IPS DF 6.9 (cell line): ENCODE measurements around the gene SLIT3.

Experiments used
- DNase-seq: peaks from one replicate; pipeline ENCODE4 v3.0.0-alpha.2; 2013; ENCODE audit warnings: low read depth, low spot score
- H3K27ac ChIP-seq: one replicate; pipeline ENCODE4 v1.5.1; 2013; ENCODE audit warnings: low read length, control low read depth
- H3K27me3 ChIP-seq: 2 replicates; pipeline ENCODE4 v1.6.1; 2013; ENCODE audit warnings: mild to moderate bottlenecking, low read length; ENCODE audit not compliant: control insufficient read depth, insufficient read depth
- H3K36me3 ChIP-seq: 2 replicates; pipeline ENCODE4 v1.6.1; 2013; ENCODE audit warnings: low read length; ENCODE audit not compliant: control insufficient read depth, insufficient read depth
- H3K4me1 ChIP-seq: 2 replicates; pipeline ENCODE4 v1.6.1; 2013; ENCODE audit warnings: low read length; ENCODE audit not compliant: control insufficient read depth, insufficient read depth
- H3K4me3 ChIP-seq: 2 replicates; pipeline ENCODE4 v1.5.1; 2013; ENCODE audit warnings: mild to moderate bottlenecking, low read length
- H3K9me3 ChIP-seq: 2 replicates; pipeline ENCODE4 v1.6.1; 2013; ENCODE audit warnings: low read length, inconsistent platforms; ENCODE audit not compliant: control insufficient read depth, insufficient read depth
- WGBS: extraction: QIAGEN DNeasy Blood & Tissue Kit; methylation state at CpG from one replicate; pipeline ENCODE4 v1.1.7; 2013; ENCODE audit warnings: mixed read lengths, missing lambda C conversion rate; ENCODE audit not compliant: insufficient read length, insufficient coverage; 5-methylcytosine and 5-hydroxymethylcytosine counted together

SLIT3 gene

DNA sequence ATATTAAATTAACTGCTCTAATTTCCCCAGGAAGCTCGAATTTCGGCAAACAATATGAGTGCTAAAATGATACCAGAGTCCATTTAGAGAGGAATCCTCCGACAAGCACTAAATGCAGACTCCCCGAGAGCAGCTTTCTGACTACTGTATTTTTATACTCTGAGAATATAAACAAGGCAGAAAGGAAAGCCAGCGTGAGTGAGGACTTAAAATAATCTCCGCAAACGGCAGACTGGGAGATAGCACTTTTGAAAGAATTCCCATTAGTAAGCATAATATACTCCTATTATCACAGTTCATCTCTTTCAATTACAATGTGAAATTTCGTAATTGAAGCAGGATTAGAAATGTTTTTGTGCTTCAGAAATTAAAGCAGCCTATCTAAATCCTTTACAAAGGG, 452.4 kb downstream of the SLIT3 start:
- Histone ChIP-seq H3K27ac (no peak overlapping the region), H3K4me1 (no peaks in the 10 kb centered on the region), H3K36me3 (no peaks in the 10 kb centered on the region), H3K27me3 (no peaks in the 10 kb centered on the region), H3K9me3 (no peaks in the 10 kb centered on the region), H3K4me3 (no peak overlapping the region)
- no CpG with 5 or more reads among the region's 8 CpGs for WGBS
- no peak for DNase-seq

DNA sequence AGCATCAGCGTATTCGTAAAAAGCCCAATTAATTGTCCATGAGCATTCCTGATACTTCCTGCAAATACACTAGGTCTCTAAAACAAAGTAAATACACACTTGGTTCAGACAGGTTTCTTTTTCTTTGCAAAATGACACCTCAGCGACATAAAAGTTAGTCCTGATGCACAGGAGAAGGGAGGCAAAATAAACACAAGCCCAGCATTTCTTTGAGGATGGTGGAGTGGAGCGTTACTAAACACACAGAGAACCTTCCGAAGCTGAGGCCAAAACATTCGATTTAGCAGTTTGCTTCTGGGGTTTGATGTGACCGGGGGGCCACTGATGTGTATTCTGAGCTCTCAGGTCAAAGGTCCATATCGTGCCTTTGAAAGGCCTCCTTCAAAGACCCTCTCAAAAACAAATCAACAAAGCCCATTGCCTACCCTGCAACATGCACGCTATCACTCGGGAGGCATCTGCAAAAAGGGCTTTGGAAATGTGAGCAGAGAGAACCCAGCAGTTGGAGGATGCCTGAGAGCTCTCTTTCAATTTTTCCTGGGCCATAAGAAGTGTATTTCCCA, 453.3 kb downstream of the SLIT3 start:
- H3K27ac ChIP-seq = no peak overlapping the region
- H3K27me3 ChIP-seq = no peaks in the 10 kb centered on the region
- H3K4me1 ChIP-seq = no peaks in the 10 kb centered on the region
- no CpG with 5 or more reads among the region's 10 CpGs for WGBS
- DNase-seq = no peak
- H3K36me3 ChIP-seq = no peaks in the 10 kb centered on the region
- no peaks in the 10 kb centered on the region for H3K9me3 ChIP-seq
- H3K4me3 ChIP-seq = no peak overlapping the region

DNA sequence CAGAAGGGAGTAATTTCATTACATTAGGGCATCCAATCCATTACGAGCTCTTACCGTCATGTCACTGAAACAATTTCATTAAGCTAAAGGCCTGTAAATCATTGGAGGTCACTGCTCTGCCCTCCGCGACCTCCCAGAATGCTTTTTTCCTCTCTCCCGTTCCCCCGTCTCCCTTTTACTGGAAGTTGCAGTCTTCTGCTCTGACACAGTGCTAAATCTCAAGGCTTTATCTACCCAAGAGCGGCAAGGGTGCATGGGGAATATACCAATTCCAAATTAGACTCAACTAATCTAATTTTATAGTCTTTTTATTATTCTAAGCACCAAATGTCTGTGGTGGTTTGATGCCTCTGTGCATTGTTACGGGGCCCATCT, 456.0 kb downstream of the SLIT3 start:
- WGBS = no CpG with 5 or more reads among the region's 8 CpGs
- Histone ChIP-seq H3K4me3 (no peak overlapping the region), H3K4me1 (no peaks in the 10 kb centered on the region), H3K36me3 (no peaks in the 10 kb centered on the region), H3K27ac (no peak overlapping the region), H3K9me3 (no peaks in the 10 kb centered on the region), H3K27me3 (no peaks in the 10 kb centered on the region)
- DNase-seq = no peak

DNA sequence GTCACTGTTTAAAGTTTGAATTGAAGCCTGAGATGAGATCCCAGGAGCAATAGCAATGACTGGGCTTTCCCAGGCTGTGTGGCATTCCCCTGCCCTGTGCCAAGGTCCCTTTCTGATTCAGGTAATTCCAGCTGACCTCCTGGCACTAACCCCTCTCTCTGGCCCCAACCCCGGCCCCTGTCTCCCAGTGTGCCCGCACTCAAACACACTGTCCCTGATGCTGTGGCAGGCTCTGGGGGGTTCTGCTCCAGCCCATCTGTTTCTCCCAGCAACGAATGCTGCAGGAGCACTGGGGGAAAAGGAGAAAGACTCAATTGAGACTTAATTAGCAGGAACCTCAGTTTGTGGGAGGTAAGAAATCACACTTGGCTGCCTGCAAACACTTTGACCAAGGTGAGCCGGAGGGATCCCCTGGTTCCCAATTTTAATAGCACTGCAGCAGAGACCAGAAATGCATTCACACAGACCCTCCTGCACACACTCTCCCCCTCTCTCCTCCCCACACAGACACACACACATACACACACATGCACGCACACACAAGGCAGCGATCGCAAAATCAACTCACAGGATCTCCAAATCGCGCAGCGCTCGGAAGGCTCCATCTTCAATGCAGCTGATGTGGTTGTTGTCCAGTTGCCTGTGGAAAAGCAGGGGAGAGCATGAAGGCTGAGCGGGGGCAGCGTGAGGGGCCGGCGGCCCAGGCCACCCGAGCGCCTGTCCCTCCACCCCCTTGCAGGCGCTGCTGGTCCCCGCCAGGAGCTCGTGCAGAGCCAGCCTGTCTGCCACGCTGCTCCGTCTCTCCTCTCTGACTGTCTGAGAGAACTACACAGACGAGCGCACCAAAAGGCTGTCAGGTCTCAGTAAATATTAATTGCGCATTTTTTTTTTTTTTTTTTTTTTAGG, 456.7 kb downstream of the SLIT3 start:
- Histone ChIP-seq H3K36me3 (no peaks in the 10 kb centered on the region), H3K27ac (no peak overlapping the region), H3K4me3 (no peak overlapping the region), H3K27me3 (no peaks in the 10 kb centered on the region), H3K9me3 (no peaks in the 10 kb centered on the region), H3K4me1 (no peaks in the 10 kb centered on the region)
- DNase-seq = no peak
- WGBS = no CpG with 5 or more reads among the region's 25 CpGs

DNA sequence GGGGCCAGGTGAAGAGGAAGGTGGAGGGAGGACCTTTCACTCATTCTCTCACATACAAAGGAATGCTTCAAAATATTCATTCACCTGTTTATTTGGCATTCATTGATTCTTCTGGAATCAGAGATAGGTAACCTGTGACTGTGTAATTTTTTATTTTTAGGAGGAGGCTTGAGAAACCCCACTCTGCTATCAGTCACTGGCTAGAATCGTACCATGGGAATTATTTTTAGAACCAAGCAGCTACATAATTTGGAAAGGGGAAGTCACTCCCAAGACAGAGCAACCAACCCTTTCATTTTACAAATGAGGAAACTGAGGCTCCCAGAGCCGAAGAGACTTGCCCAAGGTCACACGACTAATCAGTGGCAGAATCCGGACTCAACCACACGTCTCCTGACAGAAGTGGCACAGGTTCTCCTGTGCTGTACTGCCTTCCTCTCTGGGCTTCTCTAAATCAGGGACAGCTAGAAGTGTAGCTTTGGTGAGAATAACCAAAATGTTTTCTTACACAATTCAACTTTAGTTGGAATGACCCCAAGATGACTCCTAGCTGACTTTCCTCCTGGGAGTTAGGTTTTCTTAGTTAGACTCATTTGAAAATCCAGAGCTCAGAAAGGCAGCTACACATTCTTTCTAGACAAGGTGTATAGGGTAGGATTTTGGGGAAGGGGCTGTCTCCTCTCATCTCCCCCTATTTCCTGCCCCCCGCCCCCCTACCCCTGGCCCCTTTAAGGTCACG, 457.5 kb downstream of the SLIT3 start:
- DNase-seq = no peak
- Histone ChIP-seq H3K9me3 (no peaks in the 10 kb centered on the region), H3K27ac (no peak overlapping the region), H3K27me3 (no peaks in the 10 kb centered on the region), H3K4me3 (no peak overlapping the region), H3K36me3 (no peaks in the 10 kb centered on the region), H3K4me1 (no peaks in the 10 kb centered on the region)
- no CpG with 5 or more reads among the region's 7 CpGs for WGBS

DNA sequence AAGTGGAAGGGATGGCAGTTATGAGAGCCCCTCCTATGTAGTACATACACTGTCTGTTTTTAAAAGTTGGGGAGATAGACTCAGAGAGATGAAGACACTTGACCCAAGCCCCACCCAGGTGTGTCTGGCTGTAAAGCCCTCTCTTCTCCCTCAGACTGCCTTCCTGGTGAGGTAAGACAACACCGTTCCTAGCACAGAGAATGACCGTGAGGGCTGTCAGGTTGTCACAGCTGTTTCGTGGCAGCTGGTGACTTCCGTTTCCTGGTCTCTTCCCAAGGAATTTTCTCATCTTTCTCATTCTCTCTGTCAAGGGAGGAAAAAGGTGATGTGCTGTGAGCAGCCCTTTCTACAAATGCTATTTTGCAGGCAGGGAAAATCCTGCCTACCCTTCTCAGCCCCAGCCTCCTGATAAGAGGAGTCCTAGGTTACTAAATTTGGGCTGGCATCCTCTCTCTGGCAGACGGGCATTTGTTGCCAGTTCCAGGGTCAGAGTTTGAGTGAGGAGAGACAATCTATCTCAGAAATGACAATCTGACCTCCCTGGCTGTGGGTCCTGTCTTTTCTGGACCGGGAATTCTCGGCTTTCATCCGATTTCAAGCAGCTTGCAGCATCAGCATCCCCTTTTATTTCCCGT, 458.3 kb downstream of the SLIT3 start:
- Histone ChIP-seq H3K4me1 (no peaks in the 10 kb centered on the region), H3K36me3 (no peaks in the 10 kb centered on the region), H3K27ac (no peak overlapping the region), H3K4me3 (no peak overlapping the region), H3K27me3 (no peaks in the 10 kb centered on the region), H3K9me3 (no peaks in the 10 kb centered on the region)
- DNase-seq = no peak
- WGBS = no CpG with 5 or more reads among the region's 9 CpGs

DNA sequence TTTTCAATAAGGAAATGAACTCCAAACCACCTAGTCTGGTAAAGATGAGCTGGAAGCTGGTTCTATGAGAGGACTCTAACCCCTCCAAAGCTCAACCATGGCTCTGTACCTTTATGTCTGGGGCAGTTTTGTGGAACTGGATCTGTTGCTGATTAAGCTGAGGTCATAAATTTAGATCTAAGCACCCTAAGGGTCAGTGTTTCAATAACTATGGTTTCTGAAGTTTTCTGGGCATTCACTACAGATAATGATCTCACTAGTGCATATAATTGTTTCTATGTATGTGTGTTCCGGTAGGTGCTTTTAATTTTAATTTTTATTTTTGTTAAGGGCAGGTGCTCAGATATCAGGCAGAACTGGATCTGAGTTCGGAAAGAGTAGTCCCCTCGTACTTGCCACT, 463.1 kb downstream of the SLIT3 start:
- Histone ChIP-seq H3K9me3 (no peaks in the 10 kb centered on the region), H3K4me1 (peaks cover 1% of the 10 kb centered on the region; the same call in 1 of the 2 replicates), H3K27me3 (peaks cover 13% of the 10 kb centered on the region), H3K4me3 (no peak overlapping the region), H3K36me3 (no peaks in the 10 kb centered on the region), H3K27ac (no peak overlapping the region)
- no CpG with 5 or more reads among the region's 3 CpGs for WGBS
- no peak for DNase-seq

DNA sequence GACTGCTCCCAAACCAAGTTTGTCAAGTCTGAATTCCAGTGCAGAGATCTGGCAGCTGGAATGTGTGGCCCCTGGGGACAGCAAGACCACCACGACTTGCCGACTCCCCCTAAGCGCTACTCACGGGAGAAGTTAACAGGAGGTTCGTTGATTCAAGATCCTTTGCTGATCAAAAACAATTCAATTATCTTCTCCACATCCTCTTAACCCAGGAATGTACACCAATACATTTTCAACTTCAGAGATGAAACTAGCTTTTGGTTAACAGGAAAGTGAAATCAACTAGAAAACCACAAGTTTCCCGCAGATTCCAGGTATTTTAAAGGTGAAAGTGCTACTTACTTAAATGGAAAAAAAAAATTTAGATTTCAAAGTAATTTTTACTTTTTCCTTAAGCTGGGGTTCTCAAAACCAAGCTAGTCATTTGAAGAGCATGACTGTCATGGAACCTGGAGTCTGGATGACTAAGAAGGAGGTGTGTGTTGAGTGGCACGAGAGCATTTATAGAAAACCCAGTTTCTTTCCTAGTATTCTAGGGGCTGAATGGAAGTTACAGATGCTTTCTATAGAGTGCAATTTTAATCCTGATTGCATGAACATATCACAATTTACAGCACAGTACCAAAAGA, 464.2 kb downstream of the SLIT3 start:
- no CpG with 5 or more reads among the region's 7 CpGs for WGBS
- H3K4me3 ChIP-seq = no peak overlapping the region
- DNase-seq = no peak
- H3K27me3 ChIP-seq = peaks cover 20% of the 10 kb centered on the region
- no peaks in the 10 kb centered on the region for H3K9me3 ChIP-seq
- no peaks in the 10 kb centered on the region for H3K36me3 ChIP-seq
- H3K4me1 ChIP-seq = peaks cover 1% of the 10 kb centered on the region; the same call in 1 of the 2 replicates
- H3K27ac ChIP-seq = no peak overlapping the region

DNA sequence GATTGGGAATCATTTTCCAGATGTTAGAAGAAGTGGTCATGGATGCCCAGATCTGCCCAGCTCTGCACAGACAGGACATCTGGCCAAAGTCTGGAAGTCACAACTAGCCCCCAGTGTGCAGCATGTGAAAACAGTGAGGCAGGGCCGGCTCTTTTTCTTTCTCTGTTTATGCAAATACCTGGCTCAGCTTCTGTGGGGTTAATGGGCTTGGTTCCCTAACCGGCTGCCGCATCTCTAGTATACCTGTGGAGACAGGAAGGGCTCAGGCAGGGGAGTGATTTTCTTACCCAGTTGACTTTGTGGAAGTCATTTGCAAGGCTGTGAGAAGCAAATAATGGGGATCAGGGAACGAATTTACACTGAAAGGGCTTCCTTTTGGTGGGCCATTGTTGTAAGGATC, 467.0 kb downstream of the SLIT3 start:
- H3K27me3 ChIP-seq = peaks cover 24% of the 10 kb centered on the region
- no peak overlapping the region for H3K4me3 ChIP-seq

DNA sequence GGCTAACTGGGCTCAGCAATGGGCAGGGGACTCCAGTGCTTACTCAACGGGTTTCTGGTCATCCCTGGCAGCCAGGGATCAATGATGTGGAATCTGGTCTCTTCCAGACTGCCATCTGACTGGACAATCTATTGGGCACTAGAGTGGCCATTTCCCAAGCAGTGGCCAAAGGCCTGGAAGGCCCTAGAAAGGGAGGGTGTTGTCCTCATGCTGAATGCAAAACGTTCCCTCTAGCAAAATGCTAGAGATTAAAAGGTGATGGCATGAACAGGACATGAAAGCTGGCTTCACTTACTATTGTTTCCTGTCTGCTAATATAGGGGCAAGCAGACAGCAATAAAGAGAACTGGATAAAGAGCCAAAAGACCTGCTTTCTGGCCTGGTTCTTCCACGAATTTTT, 467.6 kb downstream of the SLIT3 start:
- H3K27me3 ChIP-seq = peaks cover 24% of the 10 kb centered on the region
- DNase-seq = no peak
- H3K4me1 ChIP-seq = peaks cover 1% of the 10 kb centered on the region; the same call in 1 of the 2 replicates
- no CpG with 5 or more reads among the region's 3 CpGs for WGBS
- H3K27ac ChIP-seq = no peak overlapping the region
- H3K9me3 ChIP-seq = no peaks in the 10 kb centered on the region
- H3K4me3 ChIP-seq = no peak overlapping the region
- no peaks in the 10 kb centered on the region for H3K36me3 ChIP-seq

More for the DNA sequence above, 467.0 kb downstream of the SLIT3 start:
- Histone ChIP-seq H3K4me1 (peaks cover 1% of the 10 kb centered on the region; the same call in 1 of the 2 replicates), H3K27ac (no peak overlapping the region), H3K9me3 (no peaks in the 10 kb centered on the region), H3K36me3 (no peaks in the 10 kb centered on the region)
- no CpG with 5 or more reads among the region's 4 CpGs for WGBS
- peak; percentile 37 for DNase-seq
